Measurements from ENCODE around the gene FAM181A. TPM values are rescaled to one million over a fixed set of nuclear protein-coding genes. Genes with fewer than 3 reads are reported as not detected.

Gene FAM181A
- total and polyA plus RNA-seq, 2 of the 4 experiments (the other 2 are of a cell fraction), result not detected

DNA sequence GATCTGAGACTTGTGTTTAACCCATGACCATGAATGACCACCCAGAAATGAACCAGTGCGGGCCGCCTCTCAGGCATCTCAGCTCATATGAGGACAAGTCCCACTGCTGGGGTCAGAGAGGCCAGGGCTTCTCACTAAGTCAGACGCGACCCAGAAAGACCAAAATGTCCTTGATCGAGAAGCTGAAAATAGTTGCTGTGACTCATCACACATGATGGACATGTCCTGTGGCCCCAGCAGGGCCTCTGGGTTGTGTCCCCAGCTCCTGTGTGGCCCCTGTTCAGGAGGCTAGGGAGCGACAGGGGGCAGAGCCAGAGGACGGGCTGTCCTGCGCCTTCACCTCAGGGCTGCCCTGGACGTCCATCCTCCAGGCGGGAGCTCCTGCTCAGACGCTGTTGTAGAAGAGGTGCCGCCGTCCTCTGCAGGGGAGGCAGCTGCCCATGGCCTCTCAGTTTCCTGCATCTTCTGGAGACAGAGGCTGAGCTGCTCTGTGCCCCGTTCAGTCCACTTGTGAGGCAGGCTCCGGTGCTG is 29.0 kb upstream of the FAM181A start:
- whole genome bisulfite sequencing, 2 experiments (ENCODE audit: extremely low coverage in 2 of 2, insufficient read length in 1 of 2), result 75% methylated on average over 5 of the region's 15 CpGs; no CpG with 5 or more reads in 1 of the 2 experiments
- Histone ChIP-seq H3K23ac (ENCODE audit: low read depth, low read length) (no peak overlapping the region), H3K79me1 (ENCODE audit: low read depth in 1 of 2, low read length in 2 of 2) (no peaks in the 10 kb centered on the region), H3K9me1 (ENCODE audit: insufficient read depth, low read length) (no peaks in the 10 kb centered on the region), H2AK5ac (ENCODE audit: low read depth, low read length) (no peak overlapping the region), H3K4ac (ENCODE audit: low read depth, low read length) (no peak overlapping the region), H4K91ac (ENCODE audit: insufficient read depth, low read depth, low read length) (no peak overlapping the region), H2BK20ac (ENCODE audit: low read depth, low read length) (no peak overlapping the region), H3K27me3 (ENCODE audit: control insufficient read depth, insufficient read depth, low read length) (peaks cover 6% of the 10 kb centered on the region), H3K9ac (ENCODE audit: low read depth, low read length) (no peak overlapping the region), H2AK9ac (replicated peaks; ENCODE audit: low read depth, low read length, poor library complexity) (no peak overlapping the region), H2BK15ac (ENCODE audit: low read depth, low read length) (no peak overlapping the region), H3K4me2 (ENCODE audit: low read depth, low read length) (no peak overlapping the region), H3K14ac (replicated peaks; ENCODE audit: low read depth, low read length) (no peak overlapping the region), H3K56ac (ENCODE audit: extremely low read depth, insufficient read depth, low read length) (no peak overlapping the region), H4K8ac (ENCODE audit: low read depth in 2 of 2, low read length in 2 of 2) (no peak overlapping the region), H3K9me3 (ENCODE audit: control insufficient read depth, insufficient read depth, low read length) (no peaks in the 10 kb centered on the region), H4K5ac (ENCODE audit: low read depth, low read length) (no peak overlapping the region), H3K4me1 (ENCODE audit: control insufficient read depth, insufficient read depth, low read length) (no peaks in the 10 kb centered on the region), H3K18ac (ENCODE audit: low read depth, low read length) (no peak overlapping the region), H3K27ac (ENCODE audit: insufficient read depth, low read length) (no peak overlapping the region), H2AFZ (replicated peaks; ENCODE audit: low read length, poor library complexity) (no peak overlapping the region), H2BK120ac (ENCODE audit: low read depth, low read length) (no peak overlapping the region), H3K4me3 (ENCODE audit: insufficient read depth, low read depth, low read length) (no peak overlapping the region), H2BK5ac (ENCODE audit: low read depth, low read length, poor library complexity, severe bottlenecking) (no peak overlapping the region), H4K20me1 (ENCODE audit: insufficient read depth, low read length) (no peaks in the 10 kb centered on the region), H3K36me3 (ENCODE audit: control insufficient read depth, insufficient read depth, low read length) (no peaks in the 10 kb centered on the region)
- ChIA-PET POLR2A (ENCODE audit: unreplicated experiment) (no interaction called here), CTCF (no interaction called here)
- in situ Hi-C loops (cut with MboI; ENCODE audit: low sequenced_read_pairs), result no loop called here
- dilution Hi-C loops (cut with HindIII; ENCODE audit: low sequenced_read_pairs, unreplicated experiment), result no loop called here
- intact Hi-C loops (cut with micrococcal nuclease), result no loop called here
- ATAC-seq (ENCODE audit: low read depth) (no peak), DNase-seq (no peak)
- TF ChIP-seq SMC3 (IDR thresholded peaks at IDR 0.05; ENCODE audit: low read depth, low read length) (no peak), MAZ (IDR thresholded peaks at IDR 0.05; ENCODE audit: borderline replicate concordance, low read depth, low read length) (no peak), CHD1 (IDR thresholded peaks at IDR 0.05; ENCODE audit: low read depth, low read length) (no peak), POLR2A (IDR thresholded peaks at IDR 0.05; ENCODE audit: low read depth, low read length) (no peak), BHLHE40 (IDR thresholded peaks at IDR 0.05; ENCODE audit: low read depth, low read length) (no peak), MXI1 (IDR thresholded peaks at IDR 0.05; ENCODE audit: borderline replicate concordance, low read depth, low read length) (no peak), CEBPB (IDR thresholded peaks at IDR 0.05; ENCODE audit: low read depth, low read length) (no peak), FOS (IDR thresholded peaks at IDR 0.05; ENCODE audit: low read depth, low read length) (no peak), MAFK (IDR thresholded peaks at IDR 0.05; ENCODE audit: low read depth, low read length) (no peak), RAD21 (IDR thresholded peaks at IDR 0.05; ENCODE audit: low read length) (no peak), USF2 (IDR thresholded peaks at IDR 0.05; ENCODE audit: low read depth, low read length) (no peak), RFX5 (IDR thresholded peaks at IDR 0.05; ENCODE audit: low read depth, low read length) (no peak), RCOR1 (IDR thresholded peaks at IDR 0.05; ENCODE audit: insufficient replicate concordance, low read length) (no peak), NFE2L2 (IDR thresholded peaks at IDR 0.05; ENCODE audit: low read depth, low read length) (no peak)
- TF ChIP-seq, protein P1, sequence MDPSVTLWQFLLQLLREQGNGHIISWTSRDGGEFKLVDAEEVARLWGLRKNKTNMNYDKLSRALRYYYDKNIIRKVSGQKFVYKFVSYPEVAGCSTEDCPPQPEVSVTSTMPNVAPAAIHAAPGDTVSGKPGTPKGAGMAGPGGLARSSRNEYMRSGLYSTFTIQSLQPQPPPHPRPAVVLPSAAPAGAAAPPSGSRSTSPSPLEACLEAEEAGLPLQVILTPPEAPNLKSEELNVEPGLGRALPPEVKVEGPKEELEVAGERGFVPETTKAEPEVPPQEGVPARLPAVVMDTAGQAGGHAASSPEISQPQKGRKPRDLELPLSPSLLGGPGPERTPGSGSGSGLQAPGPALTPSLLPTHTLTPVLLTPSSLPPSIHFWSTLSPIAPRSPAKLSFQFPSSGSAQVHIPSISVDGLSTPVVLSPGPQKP (IDR thresholded peaks at IDR 0.05; ENCODE audit: borderline replicate concordance, low read depth, low read length), result no peak
- TF ChIP-seq, protein P2, sequence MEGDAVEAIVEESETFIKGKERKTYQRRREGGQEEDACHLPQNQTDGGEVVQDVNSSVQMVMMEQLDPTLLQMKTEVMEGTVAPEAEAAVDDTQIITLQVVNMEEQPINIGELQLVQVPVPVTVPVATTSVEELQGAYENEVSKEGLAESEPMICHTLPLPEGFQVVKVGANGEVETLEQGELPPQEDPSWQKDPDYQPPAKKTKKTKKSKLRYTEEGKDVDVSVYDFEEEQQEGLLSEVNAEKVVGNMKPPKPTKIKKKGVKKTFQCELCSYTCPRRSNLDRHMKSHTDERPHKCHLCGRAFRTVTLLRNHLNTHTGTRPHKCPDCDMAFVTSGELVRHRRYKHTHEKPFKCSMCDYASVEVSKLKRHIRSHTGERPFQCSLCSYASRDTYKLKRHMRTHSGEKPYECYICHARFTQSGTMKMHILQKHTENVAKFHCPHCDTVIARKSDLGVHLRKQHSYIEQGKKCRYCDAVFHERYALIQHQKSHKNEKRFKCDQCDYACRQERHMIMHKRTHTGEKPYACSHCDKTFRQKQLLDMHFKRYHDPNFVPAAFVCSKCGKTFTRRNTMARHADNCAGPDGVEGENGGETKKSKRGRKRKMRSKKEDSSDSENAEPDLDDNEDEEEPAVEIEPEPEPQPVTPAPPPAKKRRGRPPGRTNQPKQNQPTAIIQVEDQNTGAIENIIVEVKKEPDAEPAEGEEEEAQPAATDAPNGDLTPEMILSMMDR (conservative IDR thresholded peaks at IDR 0.05; ENCODE audit: low read depth, low read length), result no peak
- no TSS peak for BruUV-seq (replicated peaks)
